SK-N-MC (cell line): ENCODE measurements around the gene GSTM5.

Source experiments
- EZH2 ChIP-seq: fragments of 200-600 bp; sonication (generic); IDR thresholded peaks from one replicate; pipeline ENCODE4 v1.6.1; 2017; ENCODE audit warnings: antibody characterized with exemption
- FOXP2 ChIP-seq: optimal IDR thresholded peaks from 2 replicates; pipeline ENCODE3; 2011; ENCODE audit warnings: mild to moderate bottlenecking, moderate library complexity; ENCODE audit not compliant: insufficient read depth; ENCODE audit errors: extremely low read length, control extremely low read depth
- POLR2AphosphoS5 ChIP-seq: IDR thresholded peaks from 2 replicates; pipeline ENCODE4 v1.6.1; 2012; ENCODE audit warnings: mild to moderate bottlenecking, low read depth, low read length, borderline replicate concordance

DNA sequence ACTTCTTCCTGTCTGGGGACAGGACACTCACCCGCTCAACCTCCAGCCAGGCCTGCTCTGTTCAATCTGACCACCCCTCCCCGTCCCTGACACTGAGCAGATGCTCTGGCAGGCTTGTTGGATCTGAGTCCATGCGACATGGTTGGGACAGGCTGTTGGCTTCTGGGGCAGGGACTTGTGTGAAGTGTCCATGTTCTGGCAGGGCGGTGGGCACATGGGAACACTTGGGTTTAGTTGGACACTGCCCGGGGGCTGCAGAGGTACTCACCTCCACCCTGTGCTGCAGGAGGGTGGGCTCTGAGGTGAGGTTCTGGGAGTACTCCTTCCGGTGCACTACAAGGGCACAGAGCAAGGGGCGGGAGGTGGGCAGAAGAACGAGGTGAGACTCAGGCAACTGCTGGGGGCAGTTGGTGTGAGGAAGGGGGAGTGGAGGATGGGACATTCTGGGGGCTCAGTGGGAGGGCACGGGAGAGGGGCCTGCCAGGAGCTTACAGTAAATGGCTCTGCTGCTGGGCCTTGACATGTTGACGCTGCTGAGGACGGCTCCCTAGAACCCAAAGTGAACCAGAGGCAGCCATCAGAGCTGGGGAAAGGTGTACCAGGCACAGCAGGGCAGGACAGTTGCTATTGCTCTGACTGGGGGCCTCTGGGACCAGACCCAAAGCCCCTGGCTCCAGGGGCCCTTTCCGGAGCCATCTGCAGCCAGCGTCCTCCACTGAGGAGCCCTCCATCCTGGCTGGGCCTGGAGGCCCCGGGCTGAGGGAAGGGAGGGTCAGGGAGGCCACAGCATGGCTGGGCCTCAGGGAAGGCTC is 49.4 kb downstream of the GSTM5 start:
- no peak for TF ChIP-seq POLR2AphosphoS5
- TF ChIP-seq EZH2, result no peak
- TF ChIP-seq FOXP2, result no peak
